IMR-90 (cell line): ENCODE results near the gene STAP2. TPM values are rescaled to one million over a fixed set of nuclear protein-coding genes. Genes with fewer than 3 reads are reported as not detected.

Source experiments
- ATAC-seq: fragments of 200-7000 bp; cut with Tn5 transposase; 2 replicates; pipeline ENCODE4 v1.9.1; 2020; ENCODE audit warnings: low read depth, mild to moderate bottlenecking, moderate library complexity
- BruUV-seq: library from RNA; stranded (reverse); fragments of 400-500 nt; replicated peaks from 2 replicates; lab custom pipeline; 2021; lab: Mats Ljungman, UMichigan
- CTCF ChIA-PET: fragments of 300-600 bp; formaldehyde crosslinking; extraction: SDS; loops from one replicate; lab custom pipeline; 2021; ENCODE audit warnings: antibody characterized with exemption; lab: Yijun Ruan, JAX
- POLR2A ChIA-PET: fragments of 300-600 bp; sonication (Branson Sonifier 250); formaldehyde crosslinking; loops from one replicate; lab custom pipeline; 2022; ENCODE audit warnings: antibody characterized with exemption; ENCODE audit not compliant: unreplicated experiment; lab: Charles Lee
- DNase-seq: peaks from one replicate; pipeline ENCODE4 v3.0.0; 2013
- H2AFZ ChIP-seq: replicated peaks from 2 replicates; pipeline ENCODE3; 2013; ENCODE audit warnings: low read length, mild to moderate bottlenecking; ENCODE audit not compliant: poor library complexity
- H2AK5ac ChIP-seq: 2 replicates; pipeline ENCODE4 v1.6.1; 2013; ENCODE audit warnings: low read depth, low read length, inconsistent platforms
- H2AK9ac ChIP-seq: replicated peaks from 2 replicates; pipeline ENCODE3; 2013; ENCODE audit warnings: mild to moderate bottlenecking, low read depth, low read length, moderate library complexity; ENCODE audit not compliant: poor library complexity
- H2BK120ac ChIP-seq: 2 replicates; pipeline ENCODE4 v1.6.1; 2013; ENCODE audit warnings: low read depth, low read length, inconsistent platforms
- H2BK15ac ChIP-seq: 3 replicates; pipeline ENCODE4 v1.6.1; 2013; ENCODE audit warnings: low read depth, low read length, inconsistent platforms
- H2BK20ac ChIP-seq: 2 replicates; pipeline ENCODE4 v1.6.1; 2013; ENCODE audit warnings: low read depth, mild to moderate bottlenecking, inconsistent platforms, low read length, moderate library complexity
- H2BK5ac ChIP-seq: 2 replicates; pipeline ENCODE4 v1.6.1; 2013; ENCODE audit warnings: mild to moderate bottlenecking, low read depth, low read length, inconsistent platforms; ENCODE audit not compliant: poor library complexity, severe bottlenecking
- H3K14ac ChIP-seq: replicated peaks from 2 replicates; pipeline ENCODE4 v1.6.1; 2013; ENCODE audit warnings: low read depth, low read length, inconsistent platforms
- H3K18ac ChIP-seq: 2 replicates; pipeline ENCODE4 v1.6.1; 2013; ENCODE audit warnings: low read depth, low read length, control low read depth
- H3K23ac ChIP-seq: 2 replicates; pipeline ENCODE4 v1.6.1; 2013; ENCODE audit warnings: low read depth, low read length, inconsistent platforms
- H3K27ac ChIP-seq: 2 replicates; pipeline ENCODE4 v1.5.1; 2013; ENCODE audit warnings: mild to moderate bottlenecking, control low read depth, low read length; ENCODE audit not compliant: insufficient read depth
- H3K27me3 ChIP-seq: 2 replicates; pipeline ENCODE4 v1.6.1; 2013; ENCODE audit warnings: low read length; ENCODE audit not compliant: control insufficient read depth, insufficient read depth
- H3K36me3 ChIP-seq: 2 replicates; pipeline ENCODE4 v1.6.1; 2013; ENCODE audit warnings: low read length, mixed read lengths; ENCODE audit not compliant: control insufficient read depth, insufficient read depth
- H3K4ac ChIP-seq: 2 replicates; pipeline ENCODE4 v1.6.1; 2013; ENCODE audit warnings: low read depth, low read length, inconsistent platforms
- H3K4me1 ChIP-seq: 2 replicates; pipeline ENCODE4 v1.6.1; 2013; ENCODE audit warnings: low read length, mixed read lengths; ENCODE audit not compliant: control insufficient read depth, insufficient read depth
- H3K4me2 ChIP-seq: 2 replicates; pipeline ENCODE4 v1.6.1; 2013; ENCODE audit warnings: low read depth, mild to moderate bottlenecking, control low read depth, low read length, moderate library complexity
- H3K4me3 ChIP-seq: 2 replicates; pipeline ENCODE4 v1.5.1; 2013; ENCODE audit warnings: low read depth, mild to moderate bottlenecking, control low read depth, low read length, moderate library complexity; ENCODE audit not compliant: insufficient read depth
- H3K56ac ChIP-seq: 2 replicates; pipeline ENCODE4 v1.6.1; 2013; ENCODE audit warnings: low read length, inconsistent platforms; ENCODE audit not compliant: insufficient read depth; ENCODE audit errors: extremely low read depth
- H3K79me1 ChIP-seq, 2 experiments: 2 replicates each; pipeline ENCODE4 v1.6.1; 2013; ENCODE audit warnings: low read length in 2 of 2, inconsistent platforms in 1 of 2, low read depth in 1 of 2
- H3K9ac ChIP-seq: 2 replicates; pipeline ENCODE4 v1.6.1; 2013; ENCODE audit warnings: low read depth, low read length, control low read depth
- H3K9me1 ChIP-seq: 2 replicates; pipeline ENCODE4 v1.6.1; 2013; ENCODE audit warnings: low read length, inconsistent platforms; ENCODE audit not compliant: insufficient read depth
- H3K9me3 ChIP-seq: 2 replicates; pipeline ENCODE4 v1.6.1; 2013; ENCODE audit warnings: low read length; ENCODE audit not compliant: control insufficient read depth, insufficient read depth
- H4K20me1 ChIP-seq: 2 replicates; pipeline ENCODE4 v1.6.1; 2013; ENCODE audit warnings: low read length, inconsistent platforms; ENCODE audit not compliant: insufficient read depth
- H4K5ac ChIP-seq: 2 replicates; pipeline ENCODE4 v1.6.1; 2013; ENCODE audit warnings: mild to moderate bottlenecking, low read depth, low read length, control low read depth
- H4K8ac ChIP-seq, 2 experiments: 2 replicates each; pipeline ENCODE4 v1.6.1; 2013; ENCODE audit warnings: low read depth in 2 of 2, low read length in 2 of 2, control low read depth in 1 of 2, inconsistent platforms in 1 of 2
- H4K91ac ChIP-seq: 2 replicates; pipeline ENCODE4 v1.6.1; 2013; ENCODE audit warnings: low read depth, low read length, inconsistent platforms; ENCODE audit not compliant: insufficient read depth
- BHLHE40 ChIP-seq: fragments of 150-350 bp; IDR thresholded peaks from 2 replicates; pipeline ENCODE4 v1.6.1; 2016; ENCODE audit warnings: mild to moderate bottlenecking, low read depth, low read length
- CEBPB ChIP-seq: IDR thresholded peaks from 2 replicates; pipeline ENCODE4 v1.6.1; 2012; ENCODE audit warnings: low read depth, low read length, improper control_type of control experiment
- MAFK ChIP-seq: IDR thresholded peaks from 2 replicates; pipeline ENCODE4 v1.6.1; 2012; ENCODE audit warnings: low read depth, low read length, improper control_type of control experiment
- MAZ ChIP-seq: IDR thresholded peaks from 2 replicates; pipeline ENCODE4 v1.6.1; 2012; ENCODE audit warnings: low read depth, mild to moderate bottlenecking, low read length, improper control_type of control experiment, moderate library complexity, borderline replicate concordance
- MXI1 ChIP-seq: IDR thresholded peaks from 2 replicates; pipeline ENCODE4 v1.6.1; 2012; ENCODE audit warnings: low read depth, mild to moderate bottlenecking, low read length, moderate library complexity, borderline replicate concordance
- NFE2L2 ChIP-seq: fragments of 150-350 bp; IDR thresholded peaks from 2 replicates; pipeline ENCODE4 v1.6.1; 2016; ENCODE audit warnings: low read depth, mild to moderate bottlenecking, low read length
- POLR2A ChIP-seq: IDR thresholded peaks from 2 replicates; pipeline ENCODE4 v1.6.1; 2012; ENCODE audit warnings: mild to moderate bottlenecking, low read depth, low read length
- RCOR1 ChIP-seq: IDR thresholded peaks from 2 replicates; pipeline ENCODE4 v1.6.1; 2012; ENCODE audit warnings: mild to moderate bottlenecking, low read length, improper control_type of control experiment; ENCODE audit not compliant: insufficient replicate concordance
- WGBS, 2 experiments: methylation state at CpG; one replicate each; pipeline versions ENCODE4 v1.1.5 to v1.1.7; 2013; ENCODE audit warnings: missing lambda C conversion rate in 2 of 2; ENCODE audit not compliant: insufficient read length in 1 of 2; ENCODE audit errors: extremely low coverage in 2 of 2; 5-methylcytosine and 5-hydroxymethylcytosine counted together
- dilution Hi-C: fragments of 300-500 bp; cut with HindIII; formaldehyde crosslinking; loops from one replicate; pipeline ENCODE4 v1.14.3; 2018; ENCODE audit warnings: low sequenced_read_pairs; ENCODE audit not compliant: unreplicated experiment
- in situ Hi-C: fragments of 300-500 bp; cut with MboI; formaldehyde crosslinking; loops from 3 replicates; pipeline ENCODE4 v1.14.3; 2019; ENCODE audit warnings: low sequenced_read_pairs, inconsistent platforms, mixed read lengths
- intact Hi-C: fragments of 100-400 bp; cut with micrococcal nuclease; formaldehyde crosslinking; loops from 2 replicates; pipeline ENCODE4 v1.10.0; 2022
- polyA plus RNA-seq, 3 experiments: library from polyadenylated mRNA; depleted of rRNA; stranded (reverse); fragments of >200 nt; gene quantifications; 2 replicates each; pipeline ENCODE4 v1.2.3, GENCODE V29; 2012; ENCODE audit warnings: low replicate concordance in 1 of 3
- total RNA-seq: library from RNA; depleted of rRNA; stranded (reverse); fragments of >200 nt; gene quantifications from 2 replicates; pipeline ENCODE4 v1.2.3, GENCODE V29; 2012
- TF ChIP-seq, protein P1 (sequence below): conservative IDR thresholded peaks from 2 replicates; pipeline ENCODE4 v1.5.1; 2012; ENCODE audit warnings: mild to moderate bottlenecking, low read depth, low read length, improper control_type of control experiment

The STAP2 gene
- total and polyA plus RNA-seq, 2 of the 4 experiments (the other 2 are of a cell fraction), result 1.3 to 3.4 TPM

DNA sequence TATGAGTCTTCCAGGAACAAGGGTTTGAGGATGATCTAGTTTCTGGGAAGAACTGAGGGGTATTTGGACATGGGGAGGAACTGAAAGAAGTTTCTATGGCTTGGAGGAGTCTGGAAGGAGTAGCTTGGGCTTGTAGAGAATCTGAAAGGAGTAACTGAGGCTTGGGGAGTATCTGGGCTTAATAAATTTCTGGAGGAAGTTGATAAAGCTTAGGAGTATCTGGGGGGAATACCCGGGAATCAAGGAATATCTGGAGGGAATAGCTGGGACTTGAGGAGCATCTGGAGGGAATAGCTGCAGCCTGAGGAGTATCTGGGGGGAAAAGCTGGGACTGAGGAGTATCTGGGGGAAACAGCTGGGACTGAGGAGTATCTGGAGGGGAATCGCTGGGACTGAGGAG is 18.2 kb downstream of the STAP2 start:
- in situ Hi-C loops, result no loop called here

More for the DNA sequence above, 18.2 kb downstream of the STAP2 start:
- no peak overlapping the region for H3K27ac ChIP-seq
- no peak overlapping the region for H2BK120ac ChIP-seq
- BruUV-seq, result no TSS peak
- no peak overlapping the region for H3K9ac ChIP-seq
- no peak overlapping the region for H3K18ac ChIP-seq
- intact Hi-C loops (no loop called here), dilution Hi-C loops (no loop called here)
- ATAC-seq (no peak), DNase-seq (no peak)
- no peaks in the 10 kb centered on the region for H3K27me3 ChIP-seq
- H3K14ac ChIP-seq, result no peak overlapping the region
- no peaks in the 10 kb centered on the region for H4K20me1 ChIP-seq
- no peak overlapping the region for H4K5ac ChIP-seq
- no peak overlapping the region for H2BK20ac ChIP-seq
- no peak overlapping the region for H3K4me2 ChIP-seq
- H2BK5ac ChIP-seq, result no peak overlapping the region
- no peak overlapping the region for H4K8ac ChIP-seq
- no peak overlapping the region for H2AFZ ChIP-seq
- TF ChIP-seq BHLHE40 (no peak), MAZ (no peak), CEBPB (no peak), RCOR1 (no peak), MAFK (no peak), NFE2L2 (no peak), MXI1 (no peak), POLR2A (no peak)
- TF ChIP-seq, protein P1, sequence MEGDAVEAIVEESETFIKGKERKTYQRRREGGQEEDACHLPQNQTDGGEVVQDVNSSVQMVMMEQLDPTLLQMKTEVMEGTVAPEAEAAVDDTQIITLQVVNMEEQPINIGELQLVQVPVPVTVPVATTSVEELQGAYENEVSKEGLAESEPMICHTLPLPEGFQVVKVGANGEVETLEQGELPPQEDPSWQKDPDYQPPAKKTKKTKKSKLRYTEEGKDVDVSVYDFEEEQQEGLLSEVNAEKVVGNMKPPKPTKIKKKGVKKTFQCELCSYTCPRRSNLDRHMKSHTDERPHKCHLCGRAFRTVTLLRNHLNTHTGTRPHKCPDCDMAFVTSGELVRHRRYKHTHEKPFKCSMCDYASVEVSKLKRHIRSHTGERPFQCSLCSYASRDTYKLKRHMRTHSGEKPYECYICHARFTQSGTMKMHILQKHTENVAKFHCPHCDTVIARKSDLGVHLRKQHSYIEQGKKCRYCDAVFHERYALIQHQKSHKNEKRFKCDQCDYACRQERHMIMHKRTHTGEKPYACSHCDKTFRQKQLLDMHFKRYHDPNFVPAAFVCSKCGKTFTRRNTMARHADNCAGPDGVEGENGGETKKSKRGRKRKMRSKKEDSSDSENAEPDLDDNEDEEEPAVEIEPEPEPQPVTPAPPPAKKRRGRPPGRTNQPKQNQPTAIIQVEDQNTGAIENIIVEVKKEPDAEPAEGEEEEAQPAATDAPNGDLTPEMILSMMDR, result no peak
- H2BK15ac ChIP-seq, result no peak overlapping the region
- no peak overlapping the region for H3K23ac ChIP-seq
- no peaks in the 10 kb centered on the region for H3K9me1 ChIP-seq
- H3K36me3 ChIP-seq, result no peaks in the 10 kb centered on the region; the same call in 1 of the 2 replicates
- no peak overlapping the region for H2AK9ac ChIP-seq
- POLR2A ChIA-PET, result no interaction called here
- no peaks in the 10 kb centered on the region for H3K79me1 ChIP-seq
- 100% methylated on average over 2 of the region's 2 CpGs; no CpG with 5 or more reads in 1 of the 2 experiments for WGBS, 2 experiments
- CTCF ChIA-PET, result no interaction called here
- H3K56ac ChIP-seq, result no peak overlapping the region
- peaks cover 3% of the 10 kb centered on the region; the same call in 1 of the 2 replicates for H3K9me3 ChIP-seq
- no peak overlapping the region for H2AK5ac ChIP-seq
- H3K4me1 ChIP-seq, result no peaks in the 10 kb centered on the region
- no peak overlapping the region for H4K91ac ChIP-seq
- no peak overlapping the region for H3K4ac ChIP-seq
- no peak overlapping the region for H3K4me3 ChIP-seq
